SKM-1 (cell line): ENCODE results near the gene SLC49A4.
"Not testable (repeated sequence)": the region's sequence is repeated elsewhere in the genome, so short reads cannot be mapped to it uniquely, and the experiment has no call there.

Experiments
- DNase-seq: peaks from one replicate; lab custom pipeline; 2025; ENCODE audit not compliant: unreplicated experiment; lab: John Stamatoyannopoulos, UW

Gene SLC49A4

DNA sequence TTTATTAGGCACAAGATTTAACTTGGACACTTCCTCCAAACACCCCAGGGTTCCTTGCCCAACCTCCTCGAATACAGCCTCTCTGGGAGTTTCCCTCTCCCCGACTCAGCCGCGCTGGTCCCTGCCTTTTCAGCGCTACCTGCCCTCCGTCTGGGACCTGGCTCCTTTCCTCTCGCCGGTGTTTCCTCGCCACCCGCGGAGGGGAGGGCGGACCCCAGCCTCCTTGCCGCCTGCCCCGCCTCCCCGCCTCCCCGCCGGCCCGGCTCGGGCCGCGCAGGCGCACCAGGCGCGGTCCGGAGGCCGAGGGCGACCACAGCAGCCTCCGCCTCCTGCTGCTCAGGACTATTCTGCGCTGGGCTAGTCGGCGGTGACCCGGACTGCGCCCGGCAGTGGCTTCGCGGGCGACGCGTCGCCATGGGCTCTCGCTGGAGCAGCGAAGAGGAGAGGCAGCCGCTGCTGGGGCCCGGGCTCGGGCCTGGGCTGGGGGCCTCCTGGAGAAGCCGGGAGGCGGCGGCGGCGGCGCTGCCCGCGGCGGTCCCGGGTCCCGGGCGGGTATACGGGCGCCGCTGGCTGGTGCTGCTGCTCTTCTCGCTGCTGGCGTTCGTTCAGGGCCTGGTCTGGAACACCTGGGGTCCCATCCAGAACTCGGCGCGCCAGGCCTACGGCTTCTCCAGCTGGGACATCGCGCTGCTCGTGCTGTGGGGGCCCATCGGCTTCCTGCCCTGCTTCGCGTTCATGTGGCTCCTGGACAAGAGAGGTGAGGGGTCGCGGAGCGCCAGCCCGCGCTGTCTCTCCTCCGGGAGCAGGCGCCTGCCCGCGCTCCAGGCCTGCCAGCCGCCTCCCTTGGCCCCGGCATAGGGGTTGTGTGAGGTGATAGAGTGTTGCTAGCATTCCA is at the start of gene SLC49A4:
Gene SLC49A4 (plus strand): TSS at position 291 of the 895 bp plus-strand sequence. CDS start 124 bp downstream, at position 415.
- DNase-seq: no peak

GRCh38 chr3:122745369-122746021 is 49.4 kb upstream of the SLC49A4 start:
- no peak for DNase-seq

- not testable (repeated sequence) for DNase-seq
Measured at GRCh38 chr3:122747295-122747694, 47.6 kb upstream of the SLC49A4 start.

GRCh38 chr3:122748347-122748746 is 46.5 kb upstream of the SLC49A4 start:
- DNase-seq: no peak

DNA sequence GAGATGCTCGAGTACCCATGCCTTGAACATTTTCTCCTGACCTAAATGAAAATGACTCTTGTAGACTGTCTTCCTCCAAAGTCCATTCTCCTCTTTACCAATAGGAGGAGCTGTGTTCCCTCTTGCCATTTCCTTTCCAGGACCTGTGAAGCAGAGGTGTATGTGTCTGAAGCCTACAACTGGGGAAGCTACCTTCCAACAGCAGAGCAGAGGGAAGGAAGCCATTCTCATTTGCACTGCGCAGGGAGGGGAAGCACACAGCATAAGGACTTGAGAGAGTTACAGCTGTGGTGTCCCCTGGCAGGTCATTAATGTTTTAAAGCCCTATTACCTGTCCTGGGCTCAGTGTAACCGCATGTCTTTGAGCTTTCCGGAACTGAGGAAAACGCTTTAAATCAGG is 39.9 kb upstream of the SLC49A4 start:
- no peak for DNase-seq

DNA sequence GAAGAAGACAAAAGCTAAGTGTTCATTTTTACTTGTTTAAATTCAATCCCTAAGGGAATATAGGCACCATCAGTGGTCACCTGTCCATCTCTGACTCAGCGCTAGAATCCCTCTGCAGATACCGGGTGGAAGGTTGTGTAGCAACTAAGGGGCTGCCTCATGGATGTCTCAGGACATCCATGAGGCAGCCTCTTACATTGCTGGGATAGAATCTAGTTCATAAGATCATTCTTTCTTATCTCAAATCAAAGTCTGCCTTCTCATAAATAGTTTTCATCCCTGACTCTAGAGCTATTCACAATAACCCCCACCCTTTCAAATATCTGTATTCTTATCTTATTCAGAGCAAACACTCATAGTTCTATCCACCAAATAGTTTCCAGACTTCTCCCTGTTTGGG is 39.4 kb upstream of the SLC49A4 start:
- DNase-seq: no peak

DNA sequence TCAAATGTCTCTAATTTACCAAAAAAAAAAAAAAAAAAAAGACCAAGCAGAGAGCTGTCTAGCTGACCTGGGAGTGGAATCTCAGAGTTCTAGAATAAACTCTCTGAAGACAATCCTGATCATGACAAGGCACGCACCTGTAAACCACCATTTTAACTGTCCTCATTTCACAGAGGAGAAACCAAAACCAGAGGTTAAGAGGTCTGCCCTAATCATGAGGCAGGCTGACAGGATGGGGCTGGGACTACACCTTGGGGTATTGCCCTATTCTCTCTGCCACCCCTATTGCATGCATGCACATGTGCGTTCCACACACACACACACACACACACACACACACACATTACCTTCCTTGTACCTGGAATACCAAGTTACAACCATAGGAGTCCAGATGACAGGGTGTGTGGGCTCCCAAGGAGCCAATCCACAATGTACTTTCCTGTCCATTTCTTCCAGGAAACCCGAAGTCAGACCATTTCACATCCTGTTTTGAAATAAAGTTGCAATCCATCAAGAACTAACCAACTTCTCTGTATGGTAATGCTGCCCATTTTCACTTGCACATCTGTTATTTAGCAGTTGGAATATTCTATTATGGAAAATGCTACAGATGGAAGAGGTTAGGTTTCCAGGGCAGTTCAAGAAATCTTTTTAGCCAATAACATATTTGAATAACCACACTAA is 35.9 kb upstream of the SLC49A4 start:
- DNase-seq: no peak

- DNase-seq: no peak
Measured at GRCh38 chr3:122760453-122761271, 34.2 kb upstream of the SLC49A4 start.

- DNase-seq: no peak
Measured at GRCh38 chr3:122766430-122766829, 28.4 kb upstream of the SLC49A4 start.

GRCh38 chr3:122767540-122768372 is 27.1 kb upstream of the SLC49A4 start:
- no peak for DNase-seq

GRCh38 chr3:122770521-122771202 is 24.2 kb upstream of the SLC49A4 start:
- no peak for DNase-seq

GRCh38 chr3:122772827-122773226 is 22.0 kb upstream of the SLC49A4 start:
- no peak for DNase-seq

DNA sequence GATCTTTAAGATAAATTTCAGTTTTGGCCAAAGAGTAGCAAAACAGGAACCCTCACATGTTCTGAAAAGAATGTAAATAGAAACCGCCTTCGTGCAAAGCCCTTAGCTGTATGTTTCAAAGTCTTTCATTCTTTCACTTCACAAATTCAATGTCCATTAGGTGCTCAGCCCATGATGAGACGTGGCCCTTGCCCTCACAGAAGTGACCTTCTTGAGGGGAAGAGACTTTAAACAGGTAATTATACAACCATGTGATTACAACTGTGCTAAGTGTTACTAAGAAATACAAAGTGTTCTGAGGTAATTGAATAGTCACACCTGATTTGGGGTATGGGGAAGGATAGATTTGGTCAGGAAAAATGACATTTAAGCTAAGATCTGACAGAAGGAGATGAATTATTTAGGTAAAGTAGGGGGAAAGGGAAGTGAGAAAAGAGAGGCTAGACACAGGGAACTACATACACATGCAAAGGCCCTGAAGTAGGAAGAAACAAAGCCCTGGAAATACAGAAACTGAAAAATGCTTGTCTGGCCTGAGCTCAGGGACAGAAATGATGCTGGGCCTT is 20.8 kb upstream of the SLC49A4 start:
- no peak for DNase-seq

DNA sequence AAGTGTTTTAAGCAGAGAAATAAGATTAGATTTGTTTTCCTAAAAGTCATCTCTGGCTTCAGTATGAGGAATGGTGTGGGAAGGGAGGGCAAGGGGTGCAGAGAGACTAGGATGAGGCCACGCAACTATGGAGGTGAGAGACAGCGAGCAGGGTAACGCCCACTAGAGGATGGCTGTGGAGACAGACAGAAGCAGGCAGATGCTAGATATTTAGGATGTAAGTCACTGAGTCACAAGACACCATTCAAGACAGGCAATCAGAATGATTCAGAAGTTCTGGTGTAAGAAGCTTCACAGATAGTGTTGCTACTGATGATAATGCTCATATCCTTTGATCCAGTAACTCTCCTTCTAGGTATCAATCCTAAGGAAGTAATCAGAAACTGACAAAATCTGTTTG is 20.3 kb upstream of the SLC49A4 start:
- DNase-seq: no peak

DNA sequence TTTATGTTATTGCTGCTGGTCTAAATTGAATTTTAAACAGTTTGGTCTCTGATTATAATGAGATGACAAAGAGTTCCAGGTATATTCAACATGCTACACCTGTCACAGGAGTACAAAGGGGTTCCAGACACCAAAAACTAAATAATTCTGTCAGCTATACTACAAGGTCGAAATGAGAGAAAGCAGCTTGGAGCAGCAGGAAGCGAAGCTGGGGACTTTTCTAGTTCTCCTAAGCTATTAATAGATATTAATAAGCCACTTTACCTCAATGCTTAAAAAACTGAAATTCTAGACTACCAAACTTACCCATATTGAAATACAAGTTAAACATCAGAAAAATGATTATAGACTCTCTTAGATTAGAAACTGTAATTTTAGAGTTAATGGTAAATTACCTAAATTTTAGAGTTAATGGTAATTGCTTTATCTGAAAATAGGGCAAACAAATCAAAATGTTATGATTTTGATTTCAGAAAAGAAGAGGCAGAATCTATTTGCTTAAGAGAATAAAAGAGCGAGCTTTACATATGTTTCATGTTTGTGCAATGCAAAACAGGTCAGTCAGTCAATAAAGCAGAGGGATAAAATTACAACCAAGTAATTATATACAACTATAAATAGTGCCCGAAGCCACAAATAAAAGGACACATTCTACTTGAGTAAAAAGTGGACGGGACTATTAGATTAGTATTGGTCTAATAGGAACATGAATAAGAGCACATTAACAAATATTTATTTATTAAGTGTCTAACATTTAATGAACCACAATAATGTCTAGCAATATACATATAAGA is 18.0 kb upstream of the SLC49A4 start:
- DNase-seq: no peak

DNA sequence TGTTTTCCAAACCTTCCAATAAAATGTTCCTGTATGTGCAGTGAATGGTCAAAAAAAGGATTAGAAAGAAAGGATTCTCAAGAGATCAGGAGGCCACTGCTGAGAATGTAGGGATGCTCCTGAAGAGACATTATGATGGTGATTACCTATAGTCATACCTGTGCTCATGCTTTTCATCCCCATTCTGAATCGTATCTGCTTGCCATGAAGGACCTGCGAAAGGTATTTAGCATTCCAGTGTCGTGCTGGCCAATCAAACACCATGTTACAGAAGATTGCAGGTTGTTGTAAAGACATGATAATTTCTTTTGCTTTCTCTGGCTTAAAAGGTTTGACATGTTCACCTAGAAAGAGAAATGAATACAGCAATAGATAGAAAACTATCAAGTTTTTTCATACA is 17.3 kb upstream of the SLC49A4 start:
- no peak for DNase-seq

- no peak for DNase-seq
Measured at GRCh38 chr3:122782804-122783203, 12.1 kb upstream of the SLC49A4 start.

DNA sequence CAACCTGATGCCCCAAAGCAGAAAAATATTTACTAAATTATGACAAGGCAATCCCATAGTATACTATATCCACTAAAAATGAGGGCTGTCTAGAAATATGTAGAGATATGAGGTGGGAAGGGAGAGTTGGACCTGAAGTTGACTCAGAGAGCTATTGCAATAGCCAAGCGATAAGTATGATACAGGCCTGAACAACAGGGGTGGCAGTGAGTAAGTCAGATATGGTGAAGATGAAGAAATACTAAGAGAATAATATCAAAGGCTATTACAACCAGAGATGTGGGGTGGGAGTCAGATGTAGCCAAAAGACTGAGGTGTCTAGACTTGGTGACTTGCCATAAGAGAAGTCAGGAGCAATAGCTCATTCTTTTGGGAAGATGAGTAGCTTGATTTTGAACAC is 10.4 kb upstream of the SLC49A4 start:
- DNase-seq: no peak
